ENCODE data around the gene KIF3A.

GRCh38 chr5:132764671-132765238 is 27.4 kb upstream of the KIF3A start:
- TF ChIP-seq POLR2AphosphoS5 (IDR thresholded peaks at IDR 0.05) (no peak), POLR2A (IDR thresholded peaks at IDR 0.05) (no peak), CTCF (IDR thresholded peaks at IDR 0.05) (no peak), EP300 (IDR thresholded peaks at IDR 0.05) (no peak)

All from stomach (tissue), 4 donors.